CD4-positive, alpha-beta memory T cell (primary cell): ENCODE measurements around the gene MEGF11. TPM values are rescaled to one million over a fixed set of nuclear protein-coding genes. Genes with fewer than 3 reads are reported as not detected.
A peak's percentile ranks its signal among the peaks of the same experiment; 100 is the strongest.

Experiments
- CTCF ChIA-PET: fragments of 350-600 bp; sonication (Branson Sonifier 250); formaldehyde crosslinking; loops from one replicate; lab custom pipeline; 2021; ENCODE audit warnings: inconsistent platforms; ENCODE audit not compliant: partially characterized antibody; lab: Charles Lee
- POLR2A ChIA-PET: fragments of 350-600 bp; sonication (Branson Sonifier 250); formaldehyde crosslinking; loops from one replicate; lab custom pipeline; 2021; ENCODE audit not compliant: partially characterized antibody; lab: Charles Lee
- DNase-seq, 5 donors: peaks; one replicate each; pipeline versions ENCODE4 v3.0.0 to v3.0.0-alpha.2; 2020 to 2022; ENCODE audit warnings: mixed read lengths in 1 of 5
- H3K27ac ChIP-seq: one replicate; pipeline ENCODE4 v1.7.0; 2013; ENCODE audit warnings: low read depth, low read length
- H3K27me3 ChIP-seq: 2 replicates; pipeline ENCODE4 v1.7.0; 2013; ENCODE audit warnings: mild to moderate bottlenecking, low read length, moderate library complexity; ENCODE audit not compliant: insufficient read depth
- H3K36me3 ChIP-seq: 2 replicates; pipeline ENCODE4 v1.7.0; 2013; ENCODE audit warnings: mild to moderate bottlenecking, low read length, moderate library complexity; ENCODE audit not compliant: insufficient read depth
- H3K4me1 ChIP-seq: 2 replicates; pipeline ENCODE4 v1.7.0; 2013; ENCODE audit warnings: mild to moderate bottlenecking, low read length, moderate library complexity; ENCODE audit not compliant: insufficient read depth
- H3K4me3 ChIP-seq, 2 donors: one replicate each; pipeline ENCODE4 v1.7.0; 2013; ENCODE audit warnings: low read length in 2 of 2, mild to moderate bottlenecking in 1 of 2
- H3K9me3 ChIP-seq, 2 donors: one replicate each; pipeline ENCODE4 v1.7.0; 2013; ENCODE audit warnings: low read length in 2 of 2, control low read depth in 1 of 2; ENCODE audit not compliant: control insufficient read depth in 1 of 2
- H3K27ac Mint-ChIP-seq, 7 donors: one replicate each; pipeline ENCODE4 v1.8.0; 2020 to 2021; ENCODE audit warnings: mixed read lengths in 7 of 7, mild to moderate bottlenecking in 6 of 7, inconsistent platforms in 3 of 7, moderate library complexity in 3 of 7
- H3K27me3 Mint-ChIP-seq, 2 donors: one replicate each; pipeline ENCODE4 v1.8.0; 2020 to 2021; ENCODE audit warnings: mixed read lengths in 2 of 2
- H3K36me3 Mint-ChIP-seq, 2 donors: one replicate each; pipeline ENCODE4 v1.8.0; 2020 to 2021; ENCODE audit warnings: mixed read lengths in 2 of 2, inconsistent platforms in 1 of 2, mild to moderate bottlenecking in 1 of 2
- H3K4me1 Mint-ChIP-seq, 4 donors: one replicate each; pipeline ENCODE4 v1.8.0; 2020 to 2021; ENCODE audit warnings: mixed read lengths in 4 of 4, mild to moderate bottlenecking in 1 of 4
- H3K4me3 Mint-ChIP-seq, 8 donors: one replicate each; pipeline ENCODE4 v1.8.0; 2020 to 2021; ENCODE audit warnings: mixed read lengths in 8 of 8, mild to moderate bottlenecking in 7 of 8, moderate library complexity in 6 of 8, inconsistent platforms in 3 of 8
- H3K9me3 Mint-ChIP-seq, 8 donors: one replicate each; pipeline ENCODE4 v1.8.0; 2020 to 2021; ENCODE audit warnings: mixed read lengths in 8 of 8, mild to moderate bottlenecking in 5 of 8, inconsistent platforms in 3 of 8, moderate library complexity in 1 of 8
- intact Hi-C: fragments of 100-400 bp; cut with micrococcal nuclease; formaldehyde crosslinking; loops from one replicate; pipeline ENCODE4 v1.15.1; 2023
- polyA plus RNA-seq, 2 donors: library from polyadenylated mRNA; unstranded; fragments of 300-500 nt; fragmentation: Illumina TruSeq; gene quantifications; one replicate each; pipeline ENCODE4 v1.2.3, GENCODE V29; 2021
- total RNA-seq, 2 experiments: library from RNA; stranded (reverse); gene quantifications; one replicate each; pipeline ENCODE4 v1.2.3, GENCODE V29; 2021

MEGF11 gene
- total and polyA plus RNA-seq, 4 experiments from 2014 or later, result 0.69 TPM; not detected in 3

GRCh38 chr15:66032006-66032405, 221.5 kb downstream of the MEGF11 start:
- intact Hi-C loops, result no loop called here
- Histone ChIP-seq H3K4me3 (no peak overlapping the region), H3K36me3 (no peaks in the 10 kb centered on the region), H3K9me3 (no peaks in the 10 kb centered on the region), H3K27ac (no peak overlapping the region), H3K27me3 (no peaks in the 10 kb centered on the region), H3K4me1 (no peaks in the 10 kb centered on the region)
- Mint-ChIP-seq H3K4me3 (no peak overlapping the region), H3K9me3 (peaks cover 5 to 20% (median 14%) of the 10 kb centered on the region in 8 donors), H3K4me1 (no peaks in the 10 kb centered on the region), H3K36me3 (peaks cover 0 to 6% of the 10 kb centered on the region in 2 donors), H3K27ac (no peak overlapping the region), H3K27me3 (peaks cover 23 to 28% of the 10 kb centered on the region in 2 donors)
- ChIA-PET POLR2A (no interaction called here), CTCF (no interaction called here)
- DNase-seq, result no peak

DNA sequence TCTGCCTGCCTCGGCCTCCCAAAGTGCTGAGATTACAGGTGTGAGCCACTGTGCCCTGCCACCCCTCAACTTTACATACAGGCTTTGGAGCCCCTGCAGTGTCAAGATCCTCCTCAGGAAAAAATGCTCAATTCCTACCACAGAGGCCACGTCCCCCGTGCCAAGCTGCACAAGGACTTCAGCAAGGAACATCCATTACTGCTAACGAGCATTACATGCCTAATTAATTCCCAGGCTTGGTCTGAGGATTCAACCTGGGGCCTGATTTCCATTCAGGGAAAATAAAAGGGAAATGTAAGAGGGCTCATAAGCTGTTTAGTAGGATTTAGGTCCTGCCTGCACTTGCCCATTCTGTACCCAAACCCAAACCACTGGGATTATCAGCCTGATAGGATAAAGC, 222.9 kb downstream of the MEGF11 start:
- Mint-ChIP-seq H3K27me3 (peaks cover 15 to 19% of the 10 kb centered on the region in 2 donors), H3K4me3 (no peak overlapping the region), H3K27ac (no peak overlapping the region), H3K4me1 (no peaks in the 10 kb centered on the region), H3K36me3 (peaks cover 0 to 6% of the 10 kb centered on the region in 2 donors), H3K9me3 (peaks cover 5 to 20% (median 14%) of the 10 kb centered on the region in 8 donors)
- Histone ChIP-seq H3K36me3 (no peaks in the 10 kb centered on the region), H3K27ac (no peak overlapping the region), H3K27me3 (no peaks in the 10 kb centered on the region), H3K9me3 (no peaks in the 10 kb centered on the region), H3K4me1 (no peaks in the 10 kb centered on the region), H3K4me3 (no peak overlapping the region)
- ChIA-PET CTCF (no interaction called here), POLR2A (no interaction called here)
- intact Hi-C loops, result no loop called here
- DNase-seq, result no peak

DNA sequence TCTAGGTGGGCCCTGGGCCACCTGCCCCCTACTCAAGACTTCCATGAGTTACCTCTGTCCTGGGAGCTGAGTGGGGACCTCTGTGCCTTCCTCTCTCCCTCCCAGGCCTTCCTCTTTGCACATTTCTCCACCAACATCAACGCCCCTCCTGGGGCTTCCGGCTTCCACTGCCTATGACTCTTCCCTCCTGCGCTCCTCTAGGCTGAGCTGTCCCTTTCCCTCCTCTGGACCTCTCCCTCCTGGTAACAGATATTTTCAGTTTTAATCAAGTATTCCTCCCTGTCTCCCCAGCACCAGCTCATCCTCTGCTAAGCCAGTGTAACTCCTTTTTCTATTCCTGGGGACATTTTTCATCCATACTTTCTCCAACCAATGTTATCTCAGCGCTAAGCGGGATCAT, 223.9 kb downstream of the MEGF11 start:
- H3K27ac Mint-ChIP-seq, result peak overlapping the region in 1 of 7 donors; percentile 76
- H3K9me3 Mint-ChIP-seq, result peaks cover 5 to 19% (median 12%) of the 10 kb centered on the region in 8 donors
- CTCF ChIA-PET, result no interaction called here
- H3K9me3 ChIP-seq, result no peaks in the 10 kb centered on the region
- DNase-seq, result no peak
- H3K36me3 ChIP-seq, result no peaks in the 10 kb centered on the region
- H3K27me3 ChIP-seq, result no peaks in the 10 kb centered on the region
- no peak overlapping the region for H3K4me3 Mint-ChIP-seq
- POLR2A ChIA-PET, result no interaction called here
- no peaks in the 10 kb centered on the region for H3K4me1 ChIP-seq
- peaks cover 0 to 6% of the 10 kb centered on the region in 2 donors for H3K36me3 Mint-ChIP-seq
- H3K4me3 ChIP-seq, result no peak overlapping the region
- intact Hi-C loops, result no loop called here
- H3K4me1 Mint-ChIP-seq, result no peaks in the 10 kb centered on the region
- no peak overlapping the region for H3K27ac ChIP-seq
- peaks cover 16 to 17% of the 10 kb centered on the region in 2 donors for H3K27me3 Mint-ChIP-seq

DNA sequence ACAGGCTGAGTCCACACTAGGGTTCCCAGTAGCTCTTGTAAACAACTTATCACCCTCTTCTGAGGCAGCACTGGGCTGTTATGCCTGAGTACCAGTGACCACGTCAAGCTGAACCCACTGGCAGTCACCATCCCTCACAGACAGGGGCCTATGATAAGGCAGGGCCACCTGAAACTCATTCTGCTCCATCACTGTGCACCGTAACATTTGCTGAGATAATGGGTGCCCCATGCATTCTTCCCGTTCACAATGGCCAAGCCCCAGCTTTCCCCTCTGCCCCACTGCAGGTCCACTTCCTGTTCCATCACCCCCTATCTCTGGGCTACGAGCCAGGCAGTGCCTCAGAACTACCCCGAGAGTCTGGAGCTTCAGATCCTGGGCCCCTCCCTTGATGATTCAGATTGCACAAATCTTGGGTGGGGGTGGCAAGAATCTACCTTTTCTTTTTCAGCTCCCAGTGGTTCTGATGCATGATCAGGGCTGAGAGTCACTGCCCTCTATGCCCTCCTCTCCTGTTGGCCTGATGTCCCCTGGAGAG, 226.2 kb downstream of the MEGF11 start:
- Mint-ChIP-seq H3K9me3 (peaks cover 3 to 12% (median 7%) of the 10 kb centered on the region in 8 donors), H3K4me1 (no peaks in the 10 kb centered on the region), H3K36me3 (peaks cover 0 to 6% of the 10 kb centered on the region in 2 donors), H3K27ac (peak overlapping the region in 1 of 7 donors; percentile 42), H3K27me3 (peaks cover 15 to 18% of the 10 kb centered on the region in 2 donors), H3K4me3 (no peak overlapping the region)
- intact Hi-C loops, result no loop called here
- POLR2A ChIA-PET, result no interaction called here
- Histone ChIP-seq H3K9me3 (no peaks in the 10 kb centered on the region), H3K4me1 (no peaks in the 10 kb centered on the region), H3K27me3 (peaks cover under 1% of the 10 kb centered on the region), H3K27ac (no peak overlapping the region), H3K36me3 (no peaks in the 10 kb centered on the region), H3K4me3 (no peak overlapping the region)
- no peak for DNase-seq
- CTCF ChIA-PET, result no interaction called here

GRCh38 chr15:66025972-66026371, 227.6 kb downstream of the MEGF11 start:
- H3K9me3 ChIP-seq, result no peaks in the 10 kb centered on the region
- intact Hi-C loops, result no loop called here
- H3K36me3 Mint-ChIP-seq, result no peaks in the 10 kb centered on the region
- H3K4me3 Mint-ChIP-seq, result no peak overlapping the region
- no peak overlapping the region for H3K27ac ChIP-seq
- CTCF ChIA-PET, result no interaction called here
- H3K4me1 Mint-ChIP-seq, result no peaks in the 10 kb centered on the region
- no peak overlapping the region for H3K4me3 ChIP-seq
- no peak for DNase-seq
- peaks cover 0 to 1% (median 0%) of the 10 kb centered on the region in 8 donors for H3K9me3 Mint-ChIP-seq
- POLR2A ChIA-PET, result no interaction called here
- H3K27ac Mint-ChIP-seq, result no peak overlapping the region
- peaks cover 17 to 18% of the 10 kb centered on the region in 2 donors for H3K27me3 Mint-ChIP-seq
- H3K36me3 ChIP-seq, result no peaks in the 10 kb centered on the region
- no peaks in the 10 kb centered on the region for H3K4me1 ChIP-seq
- peaks cover 4% of the 10 kb centered on the region for H3K27me3 ChIP-seq

DNA sequence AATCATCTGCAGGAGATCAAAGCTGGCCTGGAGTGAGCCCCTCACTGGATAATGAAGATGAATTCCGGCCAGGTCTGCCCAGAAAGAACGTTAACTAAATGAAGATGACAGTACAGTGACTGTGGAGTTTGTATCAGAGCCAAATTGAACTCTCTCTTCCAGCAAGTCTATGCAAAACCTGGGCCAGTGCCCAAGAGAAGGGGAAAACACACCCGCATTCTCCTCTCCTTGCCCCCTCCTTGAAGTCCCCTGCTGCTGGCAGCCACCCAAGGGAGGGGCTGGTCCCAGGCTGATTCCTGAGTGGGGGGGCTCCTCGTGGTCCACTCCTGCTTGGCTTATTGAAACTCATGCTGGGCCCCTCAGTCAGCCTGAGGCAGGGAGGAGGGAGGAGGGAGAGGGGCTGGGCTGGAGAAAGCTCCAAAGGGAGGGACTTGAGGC, 228.5 kb downstream of the MEGF11 start:
- Mint-ChIP-seq H3K4me1 (no peaks in the 10 kb centered on the region), H3K27ac (no peak overlapping the region), H3K9me3 (peaks cover 0 to 1% (median 0%) of the 10 kb centered on the region in 8 donors), H3K27me3 (peaks cover 17 to 20% of the 10 kb centered on the region in 2 donors), H3K36me3 (no peaks in the 10 kb centered on the region), H3K4me3 (no peak overlapping the region)
- CTCF ChIA-PET, result no interaction called here
- intact Hi-C loops, result no loop called here
- POLR2A ChIA-PET, result no interaction called here
- H3K27me3 ChIP-seq, result peaks cover 4% of the 10 kb centered on the region
- H3K4me3 ChIP-seq, result no peak overlapping the region
- H3K27ac ChIP-seq, result no peak overlapping the region
- DNase-seq, result no peak
- H3K36me3 ChIP-seq, result no peaks in the 10 kb centered on the region
- H3K9me3 ChIP-seq, result no peaks in the 10 kb centered on the region
- H3K4me1 ChIP-seq, result no peaks in the 10 kb centered on the region

DNA sequence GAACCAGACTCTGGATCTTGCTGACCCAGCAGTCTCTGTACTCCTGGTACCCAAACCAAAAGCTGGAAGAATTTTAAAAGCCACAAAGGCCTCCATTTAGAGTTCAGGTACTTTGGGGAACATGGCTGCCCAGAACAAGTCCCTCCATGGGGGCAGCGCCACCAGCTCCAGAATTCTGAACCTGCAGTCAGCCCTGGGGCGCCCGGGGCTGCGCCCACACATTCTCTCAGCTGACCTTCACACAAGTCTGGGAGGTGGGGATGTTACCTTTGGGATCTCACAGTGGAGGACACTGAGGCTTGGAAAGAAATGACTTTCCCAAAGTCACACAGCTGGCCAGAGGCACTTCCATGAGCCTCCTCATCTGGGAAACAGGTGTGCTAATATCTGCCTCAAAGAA, 229.4 kb downstream of the MEGF11 start:
- H3K4me1 Mint-ChIP-seq, result no peaks in the 10 kb centered on the region
- intact Hi-C loops, result no loop called here
- POLR2A ChIA-PET, result no interaction called here
- H3K9me3 ChIP-seq, result no peaks in the 10 kb centered on the region
- no peaks in the 10 kb centered on the region for H3K4me1 ChIP-seq
- DNase-seq, result no peak
- H3K27me3 ChIP-seq, result peaks cover 4% of the 10 kb centered on the region
- no peak overlapping the region for H3K27ac Mint-ChIP-seq
- H3K27me3 Mint-ChIP-seq, result peaks cover 13 to 16% of the 10 kb centered on the region in 2 donors
- no peaks in the 10 kb centered on the region for H3K36me3 ChIP-seq
- H3K9me3 Mint-ChIP-seq, result peaks cover 0 to 1% (median 0%) of the 10 kb centered on the region in 8 donors
- H3K27ac ChIP-seq, result no peak overlapping the region
- H3K4me3 ChIP-seq, result no peak overlapping the region
- H3K36me3 Mint-ChIP-seq, result no peaks in the 10 kb centered on the region
- CTCF ChIA-PET, result no interaction called here
- no peak overlapping the region for H3K4me3 Mint-ChIP-seq
